HCT116 (cell line): ENCODE measurements around the gene BCDIN3D.

Experiments
- CTCF ChIP-seq, 3 experiments: fragments of 200-600 bp in 1 of 3; sonication (generic) in 1 of 3; IDR thresholded peaks in 2 of 3; conservative IDR thresholded peaks in 1 of 3; 2 replicates each; pipeline ENCODE4 v1.5.1; 2012 to 2017; ENCODE audit warnings: low read depth in 2 of 3, low read length in 2 of 3, antibody characterized with exemption in 1 of 3, borderline replicate concordance in 1 of 3, control low read depth in 1 of 3, mild to moderate bottlenecking in 1 of 3, mixed read lengths in 1 of 3, mixed run types in 1 of 3, moderate library complexity in 1 of 3; ENCODE audit not compliant: insufficient read depth in 1 of 3
- EZH2 ChIP-seq: fragments of 200-600 bp; sonication (generic); IDR thresholded peaks from 2 replicates; pipeline ENCODE4 v1.6.1; 2017; ENCODE audit warnings: antibody characterized with exemption, mixed run types
- FOSL1 ChIP-seq: IDR thresholded peaks from 2 replicates; pipeline ENCODE4 v1.6.1; 2012; ENCODE audit warnings: low read depth
- POLR2A ChIP-seq: IDR thresholded peaks from 2 replicates; pipeline ENCODE4 v1.7.0; 2011; ENCODE audit warnings: borderline replicate concordance; ENCODE audit not compliant: insufficient read depth, insufficient read length; ENCODE audit errors: extremely low read depth
- POLR2AphosphoS5 ChIP-seq: IDR thresholded peaks from 2 replicates; pipeline ENCODE4 v1.6.1; 2011; ENCODE audit warnings: mild to moderate bottlenecking, low read depth, low read length, moderate library complexity
- SRF ChIP-seq: IDR thresholded peaks from 2 replicates; pipeline ENCODE4 v1.6.1; 2012; ENCODE audit warnings: low read depth
- YY1 ChIP-seq: IDR thresholded peaks from 2 replicates; pipeline ENCODE4 v1.6.1; 2011; ENCODE audit warnings: low read length, low read depth, moderate library complexity, mild to moderate bottlenecking; ENCODE audit not compliant: insufficient replicate concordance; ENCODE audit errors: extremely low read depth
- ZFX ChIP-seq: fragments of 450-650 bp; IDR thresholded peaks from 2 replicates; pipeline ENCODE4 v1.6.1; 2017

GRCh38 chr12:49803693-49804450 is 39.0 kb downstream of the BCDIN3D start:
- no peak for TF ChIP-seq POLR2AphosphoS5
- TF ChIP-seq SRF: no peak
- no peak for TF ChIP-seq CTCF (IDR thresholded peaks at IDR 0.05 in 2 of 3, conservative IDR thresholded peaks at IDR 0.05 in 1 of 3; ENCODE audit: borderline replicate concordance in 1 of 3, insufficient read depth in 1 of 3, low read depth in 2 of 3, low read length in 2 of 3)
- no peak for TF ChIP-seq YY1
- TF ChIP-seq ZFX: no peak
- no peak for TF ChIP-seq FOSL1
- TF ChIP-seq POLR2A: no peak
- no peak for TF ChIP-seq EZH2
